ENCODE measurements around the gene TCEANC2. TPM values are rescaled to one million over a fixed set of nuclear protein-coding genes. Genes with fewer than 3 reads are reported as not detected.

TCEANC2 gene
- total RNA-seq, 1 experiment from 2014 or later: 8.4 TPM

GRCh38 chr1:54096227-54096876 lies 42.9 kb downstream of the TCEANC2 start:
- DNase-seq: no peak
- Mint-ChIP-seq H3K4me1 (ENCODE audit: low read depth, unreplicated experiment) (peaks cover 8% of the 10 kb centered on the region), H3K27me3 (ENCODE audit: unreplicated experiment) (no peaks in the 10 kb centered on the region), H3K4me3 (ENCODE audit: low read depth, unreplicated experiment) (no peak overlapping the region), H3K27ac (ENCODE audit: unreplicated experiment) (no peak overlapping the region), H3K9me3 (ENCODE audit: low read depth, unreplicated experiment) (no peaks in the 10 kb centered on the region), H3K36me3 (ENCODE audit: insufficient read depth, unreplicated experiment) (peaks cover 4% of the 10 kb centered on the region)
- intact Hi-C loops (cut with micrococcal nuclease; ENCODE audit: unreplicated experiment): no loop called here
- TF ChIP-seq CTCF (IDR thresholded peaks at IDR 0.05; ENCODE audit: unreplicated experiment): no peak
- BruUV-seq (replicated peaks): no TSS peak
- CTCF ChIA-PET: no interaction called here

GRCh38 chr1:54096877-54097240 lies 43.5 kb downstream of the TCEANC2 start:
- no TSS peak for BruUV-seq (replicated peaks)
- no peaks in the 10 kb centered on the region for H3K27me3 Mint-ChIP-seq (ENCODE audit: unreplicated experiment)
- intact Hi-C loops (cut with micrococcal nuclease; ENCODE audit: unreplicated experiment): no loop called here

GRCh38 chr1:54099061-54099610 lies 45.7 kb downstream of the TCEANC2 start:
- intact Hi-C loops (cut with micrococcal nuclease; ENCODE audit: unreplicated experiment): no loop called here
- CTCF ChIA-PET: no interaction called here
- H3K36me3 Mint-ChIP-seq (ENCODE audit: insufficient read depth, unreplicated experiment): peaks cover 4% of the 10 kb centered on the region
- no peak for TF ChIP-seq CTCF (IDR thresholded peaks at IDR 0.05; ENCODE audit: unreplicated experiment)
- H3K9me3 Mint-ChIP-seq (ENCODE audit: low read depth, unreplicated experiment): no peaks in the 10 kb centered on the region
- DNase-seq: no peak
- no peak overlapping the region for H3K4me3 Mint-ChIP-seq (ENCODE audit: low read depth, unreplicated experiment)
- peaks cover 4% of the 10 kb centered on the region for H3K4me1 Mint-ChIP-seq (ENCODE audit: low read depth, unreplicated experiment)
- BruUV-seq (replicated peaks): no TSS peak
- no peak overlapping the region for H3K27ac Mint-ChIP-seq (ENCODE audit: unreplicated experiment)
- H3K27me3 Mint-ChIP-seq (ENCODE audit: unreplicated experiment): no peaks in the 10 kb centered on the region

More at GRCh38 chr1:54096877-54097240, 43.5 kb downstream of the TCEANC2 start:
- Mint-ChIP-seq H3K4me3 (ENCODE audit: low read depth, unreplicated experiment) (no peak overlapping the region), H3K4me1 (ENCODE audit: low read depth, unreplicated experiment) (peaks cover 8% of the 10 kb centered on the region), H3K27ac (ENCODE audit: unreplicated experiment) (no peak overlapping the region), H3K36me3 (ENCODE audit: insufficient read depth, unreplicated experiment) (peaks cover 4% of the 10 kb centered on the region), H3K9me3 (ENCODE audit: low read depth, unreplicated experiment) (no peaks in the 10 kb centered on the region)
- CTCF ChIA-PET: no interaction called here
- DNase-seq: no peak
- no peak for TF ChIP-seq CTCF (IDR thresholded peaks at IDR 0.05; ENCODE audit: unreplicated experiment)

- intact Hi-C loops (cut with micrococcal nuclease; ENCODE audit: unreplicated experiment): no loop called here
- Mint-ChIP-seq H3K36me3 (ENCODE audit: insufficient read depth, unreplicated experiment) (peaks cover 4% of the 10 kb centered on the region), H3K9me3 (ENCODE audit: low read depth, unreplicated experiment) (no peaks in the 10 kb centered on the region), H3K27ac (ENCODE audit: unreplicated experiment) (no peak overlapping the region), H3K27me3 (ENCODE audit: unreplicated experiment) (no peaks in the 10 kb centered on the region), H3K4me3 (ENCODE audit: low read depth, unreplicated experiment) (no peak overlapping the region), H3K4me1 (ENCODE audit: low read depth, unreplicated experiment) (no peaks in the 10 kb centered on the region)
- BruUV-seq (replicated peaks): no TSS peak
- DNase-seq: no peak
- CTCF ChIA-PET: no interaction called here
- no peak for TF ChIP-seq CTCF (IDR thresholded peaks at IDR 0.05; ENCODE audit: unreplicated experiment)
Observed at GRCh38 chr1:54100500-54100899, 47.1 kb downstream of the TCEANC2 start.
